ENCODE data around the gene CD46.
"Not testable (repeated sequence)": the region's sequence is repeated elsewhere in the genome, so short reads cannot be mapped to it uniquely, and the experiment has no call there.

CD46 gene

DNA sequence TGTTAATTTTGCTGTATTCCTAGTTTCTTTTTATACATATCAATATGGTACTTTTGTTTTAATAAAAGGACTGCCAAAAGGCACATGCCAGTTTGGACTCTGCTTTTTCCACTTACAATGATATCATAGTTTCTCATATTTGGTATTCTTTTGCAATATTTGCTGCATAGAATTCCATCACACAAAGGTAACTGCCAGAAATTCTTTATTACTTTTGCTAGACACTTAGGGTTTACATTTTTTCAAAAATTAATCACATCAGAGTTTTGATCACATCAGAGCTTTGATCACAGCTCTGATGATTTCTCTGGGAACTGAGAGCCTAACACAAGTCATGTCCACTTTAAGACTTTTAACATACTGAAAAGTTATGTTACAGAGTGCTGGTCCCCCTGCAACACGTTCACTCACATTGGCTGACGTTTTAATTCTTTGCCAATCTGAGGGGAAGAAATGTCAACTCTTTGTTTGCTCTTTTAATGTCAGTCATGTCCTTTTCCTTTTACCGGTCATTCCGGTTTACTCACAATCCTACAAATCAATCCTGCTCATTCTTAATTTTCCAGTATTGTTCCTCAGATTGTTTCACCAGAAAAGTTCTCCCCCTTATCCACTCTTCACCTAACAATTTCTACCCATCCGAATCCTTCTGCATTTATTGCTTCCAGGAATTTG lies 1.1 kb upstream of the CD46 start:
- no peak for DNase-seq (ENCODE audit: low read depth in 2 of 2, low spot score in 1 of 2)

GRCh38 chr1:207751463-207751789 lies 428 bp upstream of the CD46 start:
- not testable (repeated sequence) for DNase-seq (ENCODE audit: low read depth in 2 of 2, low spot score in 1 of 2)

GRCh38 chr1:207752456-207752998 lies 673 bp downstream of the CD46 start:
- DNase-seq (ENCODE audit: low read depth in 2 of 2, low spot score in 1 of 2): no peak

- DNase-seq (ENCODE audit: low read depth in 2 of 2, low spot score in 1 of 2): no peak
These were observed 1.8 kb downstream of the CD46 start for GRCh38 chr1:207753611-207754010.

- no peak for DNase-seq (ENCODE audit: low read depth in 2 of 2, low spot score in 1 of 2)
These were observed 2.2 kb downstream of the CD46 start for GRCh38 chr1:207754011-207754410.

- no peak for DNase-seq (ENCODE audit: low read depth in 2 of 2, low spot score in 1 of 2)
These were observed 3.3 kb downstream of the CD46 start for GRCh38 chr1:207754974-207755700.

- DNase-seq (ENCODE audit: low read depth in 2 of 2, low spot score in 1 of 2): no peak
These were observed 4.2 kb downstream of the CD46 start for GRCh38 chr1:207755846-207756693.

- DNase-seq (ENCODE audit: low read depth in 2 of 2, low spot score in 1 of 2): no peak
These were observed 10.8 kb downstream of the CD46 start for GRCh38 chr1:207762622-207763021.

DNA sequence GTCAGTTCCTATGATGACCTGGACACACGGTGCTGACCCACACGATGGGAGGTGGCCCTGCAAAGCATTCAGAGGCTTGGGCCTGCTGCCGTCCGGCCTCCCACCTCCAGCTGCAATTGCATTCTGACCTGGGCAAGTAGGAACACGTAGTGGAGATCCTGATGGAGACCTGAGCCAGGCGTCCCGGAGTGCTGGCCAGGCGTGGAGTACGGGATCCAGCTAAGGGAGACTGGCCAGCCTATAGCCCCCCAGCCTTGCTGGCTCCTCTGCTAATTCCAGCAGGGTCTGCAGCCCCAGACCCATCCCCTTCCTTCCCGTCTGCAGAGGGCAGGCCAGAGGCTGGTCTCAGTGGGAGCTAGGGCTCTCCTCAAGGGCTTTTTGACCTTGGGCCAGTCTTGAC lies 11.2 kb downstream of the CD46 start:
- no peak for DNase-seq (ENCODE audit: low read depth in 2 of 2, low spot score in 1 of 2)

GRCh38 chr1:207763972-207764371 lies 12.1 kb downstream of the CD46 start:
- DNase-seq (ENCODE audit: low read depth in 2 of 2, low spot score in 1 of 2): no peak

DNA sequence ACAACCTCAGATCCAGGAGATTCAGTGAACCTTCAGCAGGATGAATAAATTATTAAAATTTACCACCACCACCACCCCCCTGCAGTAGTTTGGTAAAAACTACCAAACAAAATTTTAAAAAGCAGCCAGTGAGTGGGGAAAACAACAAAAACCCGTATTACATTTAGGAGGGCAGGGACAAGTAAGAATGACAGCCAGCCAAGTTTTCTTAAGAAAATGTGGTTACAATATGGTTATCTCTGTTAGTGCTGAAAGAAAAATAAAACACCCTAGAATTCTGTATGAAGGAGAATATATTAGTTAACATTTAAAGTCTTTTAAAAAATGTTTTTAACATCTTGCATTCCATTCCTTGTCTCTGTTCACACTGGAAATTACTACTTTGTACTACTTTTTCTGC lies 14.7 kb downstream of the CD46 start:
- no peak for DNase-seq (ENCODE audit: low read depth in 2 of 2, low spot score in 1 of 2)

DNA sequence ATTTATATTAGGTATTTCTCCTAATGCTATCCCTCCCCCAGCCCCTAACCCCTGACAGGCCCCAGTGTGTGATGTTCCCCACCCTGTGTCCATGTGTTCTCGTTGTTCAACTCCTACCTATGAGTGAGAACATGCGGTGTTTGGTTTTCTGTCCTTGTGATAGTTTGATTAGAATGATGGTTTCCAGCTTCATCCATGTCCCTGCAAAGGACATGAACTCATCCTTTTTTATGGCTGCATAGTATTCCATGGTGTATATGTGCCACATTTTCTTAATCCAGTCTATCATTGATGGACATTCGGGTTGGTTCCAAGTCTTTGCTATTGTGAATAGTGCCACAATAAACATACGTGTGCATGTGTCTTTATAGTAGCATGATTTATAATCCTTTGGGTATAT lies 18.7 kb downstream of the CD46 start:
- DNase-seq (ENCODE audit: low read depth in 2 of 2, low spot score in 1 of 2): not testable (repeated sequence)

- DNase-seq (ENCODE audit: low read depth in 2 of 2, low spot score in 1 of 2): not testable (repeated sequence)
These were observed 24.2 kb downstream of the CD46 start for GRCh38 chr1:207776045-207776444.

- not testable (repeated sequence) for DNase-seq (ENCODE audit: low read depth in 2 of 2, low spot score in 1 of 2)
These were observed 25.6 kb downstream of the CD46 start for GRCh38 chr1:207777412-207777811.

- DNase-seq (ENCODE audit: low read depth in 2 of 2, low spot score in 1 of 2): no peak
These were observed 27.2 kb downstream of the CD46 start for GRCh38 chr1:207779008-207779407.

DNA sequence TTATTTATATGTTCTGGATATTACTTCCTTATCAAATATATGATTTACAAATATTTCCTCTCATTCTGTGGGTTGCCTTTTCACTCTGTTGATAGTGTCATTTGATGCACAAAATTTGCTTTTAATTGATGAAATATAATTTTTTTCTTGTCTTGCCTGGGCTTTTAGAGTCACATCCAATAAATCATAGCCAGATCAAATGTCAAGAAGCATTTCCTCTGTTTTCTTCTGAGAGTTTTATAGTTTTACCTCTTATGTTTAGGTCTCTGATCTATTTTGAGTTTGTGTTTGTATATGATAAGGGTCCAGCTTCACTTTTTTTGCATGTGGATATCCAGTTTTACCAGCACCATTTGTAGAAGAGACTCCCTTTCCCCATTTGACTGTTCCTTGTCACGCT lies 29.5 kb downstream of the CD46 start:
- DNase-seq (ENCODE audit: low read depth in 2 of 2, low spot score in 1 of 2): no peak

DNA sequence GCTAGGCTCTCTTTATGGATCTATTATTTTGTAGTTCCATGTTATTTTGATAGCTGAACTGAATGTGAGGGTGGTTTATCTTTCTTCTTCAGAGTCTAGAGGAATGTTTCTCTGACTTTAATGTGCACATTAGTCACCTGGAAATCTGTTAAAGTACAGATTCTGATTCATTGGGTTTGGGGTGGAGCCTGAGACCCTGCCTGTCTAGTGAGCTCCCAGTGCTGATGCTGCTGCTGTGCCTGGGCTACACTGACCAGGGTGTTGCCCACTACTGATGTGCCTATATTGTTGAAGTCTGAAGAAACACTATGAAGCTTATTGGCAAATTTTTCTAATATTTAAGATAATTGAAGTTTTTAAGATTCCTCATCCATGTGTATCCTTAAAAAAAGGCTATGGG lies 35.9 kb downstream of the CD46 start:
- DNase-seq (ENCODE audit: low read depth in 2 of 2, low spot score in 1 of 2): no peak

GRCh38 chr1:207789386-207789785 lies 37.5 kb downstream of the CD46 start:
- no peak for DNase-seq (ENCODE audit: low read depth in 2 of 2, low spot score in 1 of 2)

DNA sequence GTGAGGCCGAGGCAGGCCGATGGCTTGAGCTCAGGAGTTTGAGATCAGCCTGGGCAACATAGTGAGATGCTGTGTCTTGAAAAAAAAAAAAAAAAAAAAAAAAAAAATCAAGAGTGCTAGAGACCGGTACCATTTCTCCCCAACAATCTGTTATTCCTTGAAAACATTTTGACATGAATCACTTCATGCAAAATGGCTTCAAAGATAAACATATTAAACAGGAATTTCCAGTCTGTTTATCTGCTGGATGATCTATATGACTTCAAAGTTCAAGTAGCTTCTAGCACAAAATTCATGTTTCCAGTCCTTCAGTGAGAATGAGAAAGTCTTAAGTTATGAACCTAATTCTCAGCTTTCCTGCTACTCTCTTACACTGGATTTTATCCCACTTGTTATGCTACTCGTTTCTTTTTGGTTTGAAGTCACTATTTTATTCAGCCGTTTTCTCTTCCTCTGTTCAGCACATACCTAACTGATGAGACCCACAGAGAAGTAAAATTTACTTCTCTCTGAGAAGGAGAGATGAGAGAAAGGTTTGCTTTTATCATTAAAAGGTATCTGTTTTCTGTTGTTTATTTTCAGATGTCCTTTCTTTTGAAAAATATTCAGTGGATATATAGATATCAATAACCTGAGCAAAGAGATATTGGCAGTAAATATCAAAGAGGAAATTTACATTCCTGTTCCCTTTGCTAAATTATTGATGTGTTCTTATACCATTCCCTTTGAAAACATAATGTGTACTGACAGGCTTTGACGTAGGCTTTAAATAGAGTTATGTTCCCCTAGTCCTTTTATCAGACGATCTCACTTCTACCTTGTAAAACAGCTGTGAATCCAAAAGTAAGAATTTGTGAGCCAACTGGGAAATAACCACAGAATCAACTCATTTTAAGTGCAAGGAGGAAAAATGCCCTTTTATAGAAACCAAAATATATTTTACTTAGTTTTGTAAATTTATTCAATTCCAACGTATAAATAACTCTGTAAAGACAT lies 38.2 kb downstream of the CD46 start:
- no peak for DNase-seq (ENCODE audit: low read depth in 2 of 2, low spot score in 1 of 2)

DNA sequence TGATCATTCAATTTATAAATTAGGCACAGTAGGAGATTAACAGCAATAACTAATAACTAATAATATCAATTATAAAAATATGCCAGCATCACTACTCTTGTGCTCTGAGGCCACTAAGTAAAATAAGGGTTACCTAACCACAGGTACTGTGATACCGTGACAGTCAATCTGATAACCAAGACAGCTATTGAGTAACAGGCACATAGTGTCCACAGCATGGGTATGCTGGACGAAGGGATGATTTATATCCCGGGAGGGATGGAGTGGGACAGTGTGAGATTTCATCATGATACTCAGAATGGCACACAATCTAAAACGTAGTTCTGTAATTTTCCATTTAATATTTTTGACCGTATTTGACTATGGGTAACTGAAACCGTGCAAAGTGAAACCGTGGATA lies 39.4 kb downstream of the CD46 start:
- DNase-seq (ENCODE audit: low read depth in 2 of 2, low spot score in 1 of 2): no peak

GRCh38 chr1:207793327-207793726 lies 41.5 kb downstream of the CD46 start:
- DNase-seq (ENCODE audit: low read depth in 2 of 2, low spot score in 1 of 2): no peak
